BE2C (cell line): ENCODE data around the gene GNG12.

ENCODE experiments used
- DNase-seq: peaks from one replicate; pipeline ENCODE4 v3.0.0-alpha.2; 2020
- H3K27me3 ChIP-seq: fragments of 250-450 bp; sonication (Bioruptor Pico); 2 replicates; pipeline ENCODE4 v1.5.1; 2020; ENCODE audit warnings: mild to moderate bottlenecking
- H3K36me3 ChIP-seq: fragments of 250-450 bp; sonication (Bioruptor Pico); 2 replicates; pipeline ENCODE4 v1.5.1; 2020; ENCODE audit warnings: mild to moderate bottlenecking
- H3K4me1 ChIP-seq: fragments of 250-450 bp; sonication (Bioruptor Pico); 2 replicates; pipeline ENCODE4 v1.5.1; 2020
- H3K4me3 ChIP-seq: 2 replicates; pipeline ENCODE4 v1.5.1; 2011; ENCODE audit warnings: low read depth, low read length
- H3K9me3 ChIP-seq: fragments of 250-450 bp; sonication (Bioruptor Pico); 2 replicates; pipeline ENCODE4 v1.5.1; 2020
- TF ChIP-seq, protein P1 (sequence below): IDR thresholded peaks from 2 replicates; pipeline ENCODE4 v1.5.1; 2012; ENCODE audit warnings: mild to moderate bottlenecking, low read depth, low read length

The GNG12 gene

DNA sequence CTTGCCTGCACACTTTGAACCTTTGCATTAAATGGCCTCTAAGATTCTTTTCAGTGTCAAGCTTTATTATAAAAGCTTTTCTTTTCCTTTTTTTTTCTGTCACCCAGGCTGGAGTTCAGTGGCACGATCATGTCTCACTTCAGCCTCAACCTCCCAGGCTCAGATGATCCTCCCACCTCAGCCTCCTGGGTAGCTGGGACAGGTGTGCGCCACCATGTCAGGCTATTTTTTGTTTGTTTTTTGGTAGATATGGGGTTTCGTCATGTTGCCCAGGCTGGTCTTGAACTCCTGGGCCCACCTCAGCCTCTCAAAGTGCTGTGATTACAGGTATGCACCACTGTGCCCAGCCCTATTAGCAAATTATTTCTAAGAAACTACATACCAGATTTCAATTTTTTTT is 95.4 kb downstream of the GNG12 start:
- Histone ChIP-seq H3K4me3 (no peak overlapping the region), H3K9me3 (no peaks in the 10 kb centered on the region), H3K4me1 (no peaks in the 10 kb centered on the region), H3K36me3 (no peaks in the 10 kb centered on the region), H3K27me3 (no peaks in the 10 kb centered on the region)
- no peak for DNase-seq
- TF ChIP-seq, protein P1, sequence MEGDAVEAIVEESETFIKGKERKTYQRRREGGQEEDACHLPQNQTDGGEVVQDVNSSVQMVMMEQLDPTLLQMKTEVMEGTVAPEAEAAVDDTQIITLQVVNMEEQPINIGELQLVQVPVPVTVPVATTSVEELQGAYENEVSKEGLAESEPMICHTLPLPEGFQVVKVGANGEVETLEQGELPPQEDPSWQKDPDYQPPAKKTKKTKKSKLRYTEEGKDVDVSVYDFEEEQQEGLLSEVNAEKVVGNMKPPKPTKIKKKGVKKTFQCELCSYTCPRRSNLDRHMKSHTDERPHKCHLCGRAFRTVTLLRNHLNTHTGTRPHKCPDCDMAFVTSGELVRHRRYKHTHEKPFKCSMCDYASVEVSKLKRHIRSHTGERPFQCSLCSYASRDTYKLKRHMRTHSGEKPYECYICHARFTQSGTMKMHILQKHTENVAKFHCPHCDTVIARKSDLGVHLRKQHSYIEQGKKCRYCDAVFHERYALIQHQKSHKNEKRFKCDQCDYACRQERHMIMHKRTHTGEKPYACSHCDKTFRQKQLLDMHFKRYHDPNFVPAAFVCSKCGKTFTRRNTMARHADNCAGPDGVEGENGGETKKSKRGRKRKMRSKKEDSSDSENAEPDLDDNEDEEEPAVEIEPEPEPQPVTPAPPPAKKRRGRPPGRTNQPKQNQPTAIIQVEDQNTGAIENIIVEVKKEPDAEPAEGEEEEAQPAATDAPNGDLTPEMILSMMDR = no peak

DNA sequence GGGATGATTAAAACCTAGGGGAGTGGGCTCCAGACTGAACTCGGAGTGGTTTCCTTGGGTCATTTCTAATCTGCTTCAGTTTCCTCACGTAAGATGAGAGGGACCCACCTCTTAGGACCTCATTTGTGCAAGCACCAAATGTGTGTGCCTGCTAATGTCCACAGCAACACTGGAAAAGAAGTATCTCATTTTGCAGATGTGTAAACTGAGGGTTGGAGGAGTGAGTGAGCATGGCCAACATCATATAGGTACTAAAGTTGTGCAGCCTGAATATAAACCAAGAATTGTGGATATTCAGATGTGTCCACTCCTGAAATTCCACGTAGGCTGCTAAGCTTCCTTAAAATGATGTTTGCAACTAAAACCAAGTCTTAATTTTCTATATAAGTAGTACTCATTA is 96.5 kb downstream of the GNG12 start:
- DNase-seq = no peak
- no peaks in the 10 kb centered on the region for H3K27me3 ChIP-seq
- H3K36me3 ChIP-seq = no peaks in the 10 kb centered on the region
- no peaks in the 10 kb centered on the region for H3K4me1 ChIP-seq
- TF ChIP-seq, protein P1 = no peak
- H3K4me3 ChIP-seq = no peak overlapping the region
- no peaks in the 10 kb centered on the region for H3K9me3 ChIP-seq

DNA sequence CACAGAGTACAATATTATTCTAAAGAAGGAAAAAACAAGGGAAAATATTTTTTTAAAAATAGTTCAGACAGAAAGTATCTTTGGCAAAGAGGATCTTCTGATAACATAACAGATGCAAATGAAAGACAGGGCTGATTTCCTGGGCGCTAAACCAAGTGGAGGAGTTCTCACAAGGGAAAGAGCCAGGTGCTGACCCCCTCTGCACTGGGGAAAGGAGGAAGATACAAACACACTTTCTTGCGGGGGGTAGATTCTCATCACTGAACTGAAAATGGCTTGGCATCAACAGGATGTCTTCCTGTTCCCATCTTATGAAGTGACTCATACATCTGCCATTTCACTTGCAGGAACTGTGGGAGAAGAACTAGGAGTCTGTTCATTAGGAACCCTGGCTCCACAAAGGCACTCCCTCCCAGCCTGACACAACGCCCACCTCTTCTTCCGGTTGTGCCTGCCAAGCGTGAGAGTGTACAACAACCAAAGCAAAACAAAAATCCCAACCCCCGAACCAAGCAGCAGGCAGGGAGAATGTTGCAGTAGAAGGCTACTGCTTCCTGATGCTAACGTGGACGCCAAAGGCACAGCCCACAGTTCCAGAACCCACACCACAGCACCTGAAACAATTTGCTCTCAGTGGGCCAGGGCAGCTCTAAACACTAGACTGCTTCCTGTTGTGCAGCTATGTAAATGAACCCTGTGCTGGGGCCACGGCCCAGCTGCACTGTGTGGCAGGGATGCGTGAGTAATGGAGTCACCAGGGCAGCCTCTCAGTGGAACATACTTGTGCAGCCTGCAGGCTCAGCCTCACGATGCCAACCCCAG is 97.2 kb downstream of the GNG12 start:
- TF ChIP-seq, protein P1 = no peak
- peak; percentile 26 for DNase-seq
- H3K36me3 ChIP-seq = no peaks in the 10 kb centered on the region
- H3K27me3 ChIP-seq = no peaks in the 10 kb centered on the region
- H3K4me1 ChIP-seq = no peaks in the 10 kb centered on the region
- no peak overlapping the region; the same call in 1 of the 2 replicates for H3K4me3 ChIP-seq
- H3K9me3 ChIP-seq = no peaks in the 10 kb centered on the region

DNA sequence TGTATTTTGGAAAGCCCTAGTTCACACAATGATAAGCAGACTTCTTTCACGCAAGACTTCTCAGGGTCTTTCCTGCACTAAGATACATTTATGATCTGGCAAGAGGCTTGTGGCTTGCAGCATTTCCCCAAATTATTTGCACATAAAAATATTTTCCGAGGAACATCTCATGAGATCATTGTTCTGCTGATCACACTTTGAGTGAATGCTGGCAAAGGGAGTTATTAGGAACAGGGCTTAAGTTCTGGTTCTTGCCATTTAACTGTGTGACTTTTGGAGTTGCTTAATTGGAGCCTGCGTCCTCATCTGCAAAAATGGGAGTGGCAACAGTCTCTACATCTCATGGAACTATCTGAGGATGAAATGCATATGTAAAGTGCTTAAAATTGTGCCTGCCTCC is 98.1 kb downstream of the GNG12 start:
- H3K9me3 ChIP-seq = no peaks in the 10 kb centered on the region
- no peaks in the 10 kb centered on the region for H3K27me3 ChIP-seq
- H3K4me3 ChIP-seq = no peak overlapping the region
- H3K4me1 ChIP-seq = no peaks in the 10 kb centered on the region
- H3K36me3 ChIP-seq = no peaks in the 10 kb centered on the region
- no peak for DNase-seq
- TF ChIP-seq, protein P1 = no peak

DNA sequence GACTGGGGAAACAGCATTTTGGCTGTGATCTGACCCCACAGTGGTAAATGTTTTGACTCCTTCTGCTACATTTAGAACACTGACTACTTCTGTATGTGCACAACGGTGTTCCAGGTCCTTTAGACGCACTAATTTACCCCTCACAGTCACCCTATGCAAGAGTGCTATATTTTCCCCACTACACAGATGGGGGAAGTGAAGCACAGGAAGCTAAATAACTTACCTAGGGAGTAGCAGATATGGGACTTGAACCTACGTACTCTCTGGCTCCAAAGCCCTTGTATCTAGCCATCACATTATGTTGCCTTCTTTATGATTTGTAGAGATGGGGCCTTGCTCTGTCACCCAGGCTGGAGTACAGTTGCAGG is 99.0 kb downstream of the GNG12 start:
- no peaks in the 10 kb centered on the region for H3K27me3 ChIP-seq
- no peaks in the 10 kb centered on the region for H3K36me3 ChIP-seq
- H3K4me3 ChIP-seq = no peak overlapping the region
- TF ChIP-seq, protein P1 = no peak
- no peaks in the 10 kb centered on the region for H3K9me3 ChIP-seq
- DNase-seq = no peak
- no peaks in the 10 kb centered on the region for H3K4me1 ChIP-seq

DNA sequence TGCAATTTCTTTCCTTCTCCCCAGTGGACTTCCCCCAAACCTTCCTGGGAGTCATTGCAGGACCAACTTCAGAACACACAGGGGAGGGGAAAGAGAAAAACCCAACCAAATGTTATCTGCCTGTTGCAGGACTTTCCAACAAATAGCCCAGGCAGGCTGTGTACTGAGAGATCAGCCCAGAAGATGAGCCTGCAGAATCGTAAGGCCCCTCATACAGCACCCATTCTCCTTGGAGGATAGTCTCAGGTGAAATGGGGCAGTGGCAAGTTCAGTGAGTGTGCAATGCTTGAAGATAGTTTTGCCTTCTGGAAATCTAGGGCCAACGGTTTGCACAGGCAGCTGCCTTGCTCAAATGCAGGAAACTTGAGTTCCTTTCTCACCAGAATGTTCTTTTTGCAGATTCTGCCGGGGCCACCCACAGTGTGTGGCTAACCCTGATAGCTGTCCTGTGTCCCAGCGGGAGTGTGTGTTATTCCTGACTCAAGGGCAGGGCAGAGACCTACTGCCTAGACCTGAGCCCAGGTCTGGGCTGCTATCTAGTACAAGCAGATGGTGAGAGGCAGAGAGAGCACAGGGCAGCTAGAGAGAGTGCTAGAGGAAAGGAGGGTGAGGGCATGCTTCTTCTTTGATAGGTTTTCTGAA is 99.5 kb downstream of the GNG12 start:
- Histone ChIP-seq H3K27me3 (no peaks in the 10 kb centered on the region), H3K36me3 (no peaks in the 10 kb centered on the region), H3K4me1 (no peaks in the 10 kb centered on the region), H3K4me3 (no peak overlapping the region), H3K9me3 (no peaks in the 10 kb centered on the region)
- TF ChIP-seq, protein P1 = no peak
- DNase-seq = no peak
